DMS79 (cell line): Measurements from ENCODE around the gene ERBB4.

Experiments
- DNase-seq: peaks from one replicate; lab custom pipeline; 2025; lab: John Stamatoyannopoulos, UW

ERBB4 gene

DNA sequence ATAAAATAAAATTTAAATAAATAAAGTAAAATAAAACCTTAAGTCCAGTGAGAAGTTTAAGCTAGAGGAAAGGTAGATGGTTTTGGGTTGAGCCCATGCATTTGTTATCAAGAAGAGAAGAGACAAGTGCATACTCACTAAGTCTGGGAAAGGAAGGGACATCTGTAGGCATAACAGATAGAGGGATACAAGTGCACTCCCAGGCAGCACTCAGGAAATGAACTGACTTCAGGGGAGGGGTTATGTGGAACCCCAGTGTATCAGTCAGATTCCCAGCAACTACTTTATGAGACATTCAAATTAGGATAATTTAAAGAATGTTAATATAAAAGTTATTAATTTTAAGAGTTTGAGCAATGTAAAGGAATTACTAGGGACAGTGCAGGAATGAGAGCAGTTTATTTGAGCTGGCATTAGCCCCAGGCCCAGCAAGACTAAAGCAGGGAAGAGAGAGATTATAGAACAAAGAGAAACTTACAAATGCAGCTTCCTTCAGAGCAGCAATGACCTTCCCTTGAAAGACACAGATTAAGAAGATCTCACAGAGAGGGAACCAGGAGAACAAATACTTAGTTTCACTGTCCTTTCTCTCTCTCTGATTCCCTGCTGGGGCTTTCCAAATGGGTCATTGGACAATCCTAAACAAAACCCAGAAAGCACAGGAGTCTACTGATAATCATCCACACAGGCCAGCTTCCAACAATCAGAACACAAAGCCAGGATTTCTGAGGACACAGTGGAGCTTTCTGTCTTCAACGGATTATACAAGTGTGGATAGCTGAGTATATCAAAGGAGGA lies 109.7 kb downstream of the ERBB4 start:
- no peak for DNase-seq

DNA sequence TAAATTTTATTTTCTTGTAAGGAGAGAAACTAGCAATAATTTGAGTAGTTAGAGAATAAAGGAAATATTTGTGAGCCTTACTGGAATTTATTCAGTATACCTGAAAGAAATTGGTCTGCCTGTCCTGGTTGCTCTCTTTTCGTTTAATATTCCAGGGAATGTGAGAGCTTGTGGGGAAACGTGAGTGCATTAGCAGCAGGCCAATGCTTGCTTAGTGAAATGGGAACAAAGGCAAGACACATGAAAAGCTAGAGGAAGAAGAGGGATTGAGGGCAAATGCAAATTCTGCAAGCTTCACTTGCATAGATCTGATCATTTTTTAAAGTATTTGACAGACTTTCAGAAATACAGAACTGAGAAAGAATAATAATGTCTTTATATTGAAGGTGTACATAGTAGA lies 111.0 kb downstream of the ERBB4 start:
- no peak for DNase-seq

DNA sequence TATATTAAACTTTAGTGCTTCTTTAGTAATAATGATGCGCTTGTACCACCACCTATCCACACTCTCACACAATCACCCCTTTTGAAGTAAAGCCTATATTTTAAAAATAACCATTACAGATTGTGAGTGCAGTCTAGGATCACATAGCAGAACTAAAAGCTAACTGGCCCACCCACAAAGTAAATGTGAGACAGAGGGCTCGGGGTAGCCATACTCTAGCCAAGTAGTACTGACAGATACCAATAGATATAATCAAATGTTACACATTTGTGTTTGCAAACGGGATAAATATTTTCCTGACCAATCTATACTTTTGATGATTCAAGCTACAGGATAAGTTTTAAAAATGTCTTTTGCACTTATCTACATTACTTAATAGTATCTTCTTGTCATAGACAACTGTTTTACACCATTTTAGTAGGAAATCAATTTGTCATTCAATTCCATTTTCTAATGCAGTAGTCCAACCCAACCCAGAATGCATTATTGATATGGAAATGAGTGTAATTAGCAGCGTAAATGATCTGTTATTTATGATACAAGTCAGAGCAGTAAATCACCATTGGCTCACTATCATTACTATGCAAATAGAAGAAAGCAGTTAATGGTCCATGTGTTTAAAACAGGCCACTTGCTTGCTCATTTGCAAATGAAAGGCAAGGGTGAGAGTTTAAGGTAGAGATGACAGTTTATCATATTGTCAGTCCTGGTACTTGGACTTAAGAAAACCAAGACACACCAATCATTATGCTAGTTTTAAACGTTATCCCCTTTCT lies 111.8 kb downstream of the ERBB4 start:
- no peak for DNase-seq

DNA sequence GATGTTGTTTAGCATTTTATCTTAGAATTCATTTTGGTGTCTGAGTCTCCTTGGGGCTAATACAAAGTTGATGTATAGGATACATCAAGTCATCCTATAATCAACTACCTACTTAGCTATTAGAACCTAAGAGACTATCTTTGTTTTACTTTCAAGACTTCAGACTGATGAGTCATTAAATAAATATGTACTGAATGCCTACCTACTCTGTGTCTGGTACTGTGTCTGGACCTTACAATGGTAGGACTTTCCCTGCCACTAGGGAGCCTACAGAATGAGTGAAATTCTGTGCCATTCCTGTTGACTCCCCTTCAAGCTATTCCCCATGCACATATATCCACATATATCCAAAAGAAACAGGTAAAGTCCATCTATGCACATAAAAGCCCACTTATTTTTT lies 114.5 kb downstream of the ERBB4 start:
- DNase-seq: no peak

DNA sequence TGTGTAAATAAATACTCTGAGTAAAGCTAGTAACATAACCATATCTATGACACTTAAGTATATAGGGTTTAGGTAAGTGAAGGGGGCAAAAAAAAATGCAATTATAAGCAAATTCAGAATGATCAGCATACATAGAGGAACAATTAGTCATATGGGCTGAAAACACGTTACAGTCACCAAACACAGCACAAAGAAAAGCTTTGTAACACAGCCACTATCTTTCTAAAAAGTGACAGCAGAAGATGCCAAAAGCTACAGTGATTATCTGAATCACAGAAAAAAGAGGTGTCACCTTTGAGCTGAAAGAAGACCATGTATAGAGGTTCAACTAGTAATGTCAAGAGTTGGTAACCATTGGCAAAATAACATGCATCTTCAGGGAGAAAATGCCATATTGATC lies 115.5 kb downstream of the ERBB4 start:
- no peak for DNase-seq

DNA sequence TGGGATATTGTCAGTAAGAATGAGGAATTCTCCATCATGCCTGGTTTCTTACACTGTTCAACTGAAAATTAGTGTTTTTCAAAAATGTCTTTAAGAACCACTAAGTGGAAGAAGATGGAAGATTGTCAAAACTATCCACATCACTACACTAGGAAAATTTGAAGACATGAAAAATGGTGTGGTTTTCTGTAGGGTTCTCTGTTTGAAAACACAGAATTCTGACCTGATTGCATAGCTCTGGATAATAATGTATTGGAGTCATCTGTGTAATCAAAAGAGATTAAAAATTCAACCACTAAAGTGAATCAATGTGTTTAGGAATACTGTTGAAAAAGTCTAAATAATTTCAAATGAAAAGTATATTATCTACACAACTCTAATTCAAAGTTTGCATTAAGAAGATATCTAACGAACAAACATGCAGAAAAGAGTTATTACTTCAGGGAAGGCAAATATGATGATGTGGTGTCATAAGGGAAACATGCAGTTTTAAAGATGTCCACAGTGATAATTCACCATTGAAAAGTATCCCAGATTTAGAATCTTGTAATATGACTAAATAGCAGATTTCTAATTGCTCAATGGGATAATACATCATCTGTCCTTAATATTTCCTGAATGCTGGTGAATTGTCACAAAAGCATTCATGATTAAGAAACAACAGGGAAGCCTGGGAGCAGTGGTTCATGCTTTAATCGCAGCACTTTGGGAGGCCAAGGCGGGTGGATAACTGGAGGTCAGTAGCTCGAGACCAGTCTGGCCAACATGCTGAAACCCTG lies 116.9 kb downstream of the ERBB4 start:
- no peak for DNase-seq

DNA sequence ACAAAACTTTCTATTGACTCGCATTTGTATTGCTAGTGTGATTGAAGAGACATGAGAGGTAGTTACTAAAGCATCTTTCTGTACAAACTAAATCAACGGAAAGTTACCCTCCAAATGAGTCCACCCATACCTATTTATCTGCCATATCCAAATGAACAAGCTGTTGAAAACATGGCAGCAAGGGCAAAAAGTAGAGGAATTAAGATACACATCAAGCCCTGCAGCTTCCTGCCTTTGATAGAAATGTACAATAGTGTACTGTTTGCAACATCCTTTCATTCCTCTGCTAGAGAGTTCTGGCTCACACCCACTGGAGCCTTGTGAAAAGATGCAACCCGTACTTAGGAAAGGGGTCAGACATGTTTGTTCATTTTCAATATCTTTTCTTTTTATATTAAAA lies 122.5 kb downstream of the ERBB4 start:
- no peak for DNase-seq

DNA sequence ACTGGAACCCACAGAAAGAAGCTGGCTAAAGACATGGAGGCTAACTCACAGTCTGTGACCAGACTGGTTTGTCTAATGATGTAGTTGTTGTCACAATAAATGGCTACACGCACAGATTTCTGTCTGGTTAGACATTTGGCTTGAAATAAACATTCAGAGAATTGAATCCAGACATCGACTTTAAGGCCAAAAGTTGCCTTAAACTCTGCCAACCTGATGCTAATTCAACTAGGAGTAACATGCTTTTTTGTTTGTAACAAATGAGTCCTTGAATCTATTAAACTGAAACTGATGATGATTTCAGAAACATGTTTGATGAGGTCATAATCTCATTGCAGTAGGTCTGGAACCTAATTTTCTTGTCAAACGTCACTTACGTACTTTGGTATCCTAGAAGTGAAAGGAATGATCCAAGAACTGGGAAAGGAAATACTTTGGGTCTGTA lies 123.8 kb downstream of the ERBB4 start:
- DNase-seq: no peak

DNA sequence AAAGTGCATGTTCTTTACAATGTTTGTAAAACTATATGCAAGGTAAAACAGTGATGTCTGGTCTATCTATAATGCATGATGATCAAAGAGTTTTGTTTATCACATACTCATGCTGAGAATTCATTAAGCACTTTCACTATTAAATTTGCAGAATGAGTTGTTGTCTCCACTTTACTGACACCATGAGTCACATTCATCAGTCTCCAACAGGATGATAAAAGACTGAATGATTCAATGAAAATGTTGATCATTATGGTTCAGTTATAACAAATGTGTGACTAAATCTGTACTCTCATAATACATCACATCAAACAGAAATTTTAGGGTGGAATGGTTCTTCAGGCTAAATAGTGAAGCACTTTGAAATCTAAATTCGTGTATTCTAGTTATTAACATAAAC lies 129.0 kb downstream of the ERBB4 start:
- no peak for DNase-seq

DNA sequence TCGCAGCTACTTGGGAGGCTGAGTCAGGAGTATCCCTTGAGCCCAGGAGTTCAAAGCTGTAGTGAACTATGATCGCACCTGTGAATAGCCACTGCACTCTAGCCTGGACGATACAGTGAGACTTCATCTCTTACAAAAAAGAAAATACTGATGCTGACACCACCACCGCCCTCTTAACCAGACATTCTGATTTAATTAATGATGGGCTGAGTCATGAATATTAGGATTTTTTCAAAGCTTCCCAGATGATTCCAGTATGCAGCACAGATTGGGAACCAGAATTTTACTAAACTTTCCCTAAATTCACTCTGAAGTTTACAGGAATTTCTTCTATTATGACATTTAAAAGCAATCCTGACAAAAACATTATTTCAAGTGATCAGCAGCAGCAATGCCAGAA lies 130.1 kb downstream of the ERBB4 start:
- DNase-seq: no peak

DNA sequence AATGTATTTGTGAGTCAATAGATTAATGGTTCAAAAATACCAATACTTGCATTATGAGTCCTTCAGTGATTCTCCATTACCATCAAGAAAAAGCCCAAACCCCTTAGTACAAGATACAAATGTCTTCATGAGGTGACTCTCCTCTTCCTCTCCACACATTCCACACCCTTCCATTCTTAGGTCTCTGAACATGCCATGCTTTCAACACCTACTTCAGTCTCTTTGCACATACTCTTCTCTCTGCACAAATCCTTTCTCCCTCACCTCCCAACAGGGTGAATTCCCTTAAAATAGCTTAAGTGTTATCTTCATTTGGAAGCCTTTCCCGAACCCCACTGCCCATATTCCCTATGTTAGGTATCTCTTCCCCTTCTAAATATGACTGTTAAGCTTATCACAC lies 131.9 kb downstream of the ERBB4 start:
- DNase-seq: no peak

DNA sequence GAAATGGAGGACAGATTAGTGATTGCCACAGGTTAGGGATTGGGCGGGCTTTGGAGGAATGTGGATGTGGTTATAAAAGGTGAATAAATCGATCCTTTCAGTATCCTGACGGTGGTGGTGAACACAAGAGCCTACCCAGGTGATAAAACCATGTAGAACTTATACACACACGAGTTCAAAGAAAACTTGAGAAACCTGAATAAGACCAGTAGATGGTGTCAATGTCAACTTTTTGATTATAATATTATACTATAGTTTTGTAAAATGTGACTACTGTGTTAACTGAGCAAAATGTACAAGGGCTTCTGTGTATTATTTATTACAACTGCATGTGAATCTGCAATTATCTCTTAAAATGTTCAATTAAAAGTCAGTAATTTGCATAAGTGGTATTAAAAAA lies 136.3 kb downstream of the ERBB4 start:
- DNase-seq: no peak

DNA sequence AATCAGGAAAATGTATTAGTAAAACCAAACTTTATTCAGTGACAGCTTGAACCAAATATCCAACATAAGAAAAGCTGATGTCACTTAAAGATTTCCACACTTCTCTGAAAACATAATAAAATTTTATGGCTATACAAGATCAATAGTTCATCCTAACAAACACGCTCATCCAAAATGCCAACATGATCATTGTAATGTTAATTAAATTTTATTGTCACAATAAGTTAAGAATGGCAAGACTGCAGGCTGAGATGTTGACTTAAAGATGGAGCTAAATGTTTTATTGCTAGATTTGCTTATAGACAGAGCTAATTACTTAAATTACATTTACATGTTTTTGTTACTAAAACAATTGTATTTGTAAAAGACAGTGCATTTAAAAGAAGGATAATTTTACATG lies 140.3 kb downstream of the ERBB4 start:
- no peak for DNase-seq

DNA sequence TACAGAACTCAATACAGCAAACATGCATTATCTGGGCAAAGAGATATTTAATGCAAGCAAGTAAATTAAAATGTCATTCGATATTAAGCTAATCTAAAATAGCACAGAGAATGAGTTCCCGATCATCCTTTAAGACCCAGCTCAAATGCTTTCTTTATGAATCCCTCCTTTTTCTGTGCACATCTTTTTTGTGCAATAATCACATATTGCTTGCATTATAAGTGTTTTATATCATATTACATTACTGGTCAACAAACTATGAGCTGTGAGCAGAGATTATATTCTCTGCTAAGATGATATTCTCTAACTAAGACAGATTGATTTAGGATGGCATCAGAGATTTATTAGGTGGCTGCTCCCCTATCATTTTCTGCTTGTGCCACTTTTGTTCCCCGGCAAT lies 146.1 kb downstream of the ERBB4 start:
- DNase-seq: no peak

DNA sequence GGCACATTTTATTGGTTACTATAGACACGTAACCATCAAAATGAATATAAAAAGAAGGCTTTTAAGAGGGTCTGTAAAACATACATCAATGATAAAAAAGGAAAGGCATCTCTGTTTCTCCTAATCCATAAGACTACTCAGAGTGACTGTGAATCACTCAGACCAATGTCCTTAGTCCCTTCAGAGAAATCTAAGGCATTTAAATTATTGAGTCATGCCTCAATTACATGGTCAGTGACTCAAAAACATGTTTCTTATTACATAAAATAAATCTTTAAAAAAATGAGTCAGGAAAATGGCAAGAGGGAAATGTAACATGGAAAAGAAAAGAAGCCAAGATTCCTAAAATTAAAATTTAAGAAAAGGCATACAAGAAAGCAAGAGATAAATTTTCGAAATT lies 146.6 kb downstream of the ERBB4 start:
- no peak for DNase-seq

DNA sequence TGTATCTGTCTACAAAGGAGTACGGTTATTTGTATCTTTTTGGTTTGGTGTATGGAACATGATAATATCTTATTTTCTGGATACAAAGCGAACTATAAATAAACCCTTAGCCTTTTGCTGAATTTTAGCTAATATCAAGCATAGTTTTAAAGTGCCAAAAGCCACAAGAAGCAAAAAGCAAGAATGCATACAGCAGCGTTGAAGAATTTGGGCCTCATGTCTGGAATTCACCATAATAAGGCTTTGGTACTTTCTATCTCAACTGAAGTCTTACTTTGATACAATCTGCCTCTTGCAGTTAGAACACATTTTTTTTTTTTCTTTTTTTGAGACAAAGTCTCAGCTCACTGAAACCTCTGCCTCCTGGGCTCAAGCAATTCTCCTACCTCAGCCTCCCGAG lies 151.5 kb downstream of the ERBB4 start:
- no peak for DNase-seq

DNA sequence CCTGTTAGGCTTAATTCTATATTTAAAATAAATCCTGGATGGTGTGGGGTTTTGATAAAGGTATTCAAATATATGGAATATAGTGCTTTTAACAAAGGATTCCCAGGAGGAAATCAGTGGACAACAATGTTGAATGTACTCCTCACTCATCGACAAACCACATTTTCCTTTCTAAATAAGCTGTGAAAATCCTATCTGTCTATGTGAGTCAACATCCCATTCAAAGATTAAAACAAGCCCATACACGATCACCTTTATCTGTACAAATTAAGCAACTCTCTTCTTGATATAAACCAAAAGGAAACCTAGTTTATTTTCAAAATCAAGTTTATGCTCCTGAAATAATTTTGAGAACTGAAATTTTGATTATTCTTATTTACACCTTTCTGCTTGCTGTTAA lies 153.4 kb downstream of the ERBB4 start:
- no peak for DNase-seq

DNA sequence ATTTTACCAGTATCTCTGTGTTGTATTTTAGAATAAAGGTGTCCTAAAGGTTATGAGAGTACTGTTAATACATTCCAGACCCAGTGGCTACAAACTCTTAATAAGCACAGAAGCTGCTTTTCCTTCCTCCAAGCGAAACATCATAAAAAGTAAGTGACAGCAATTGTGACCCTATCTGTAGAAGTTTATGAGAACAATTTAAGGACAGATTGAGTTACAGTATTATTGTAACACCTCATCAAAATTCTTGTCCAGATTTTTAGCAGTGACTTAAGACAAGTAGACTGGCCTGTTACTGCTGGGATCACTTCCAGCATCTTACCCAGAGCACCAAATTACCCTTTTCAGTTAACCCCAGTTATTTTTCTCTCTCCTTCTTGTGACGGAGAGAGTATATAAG lies 154.6 kb downstream of the ERBB4 start:
- DNase-seq: no peak

DNA sequence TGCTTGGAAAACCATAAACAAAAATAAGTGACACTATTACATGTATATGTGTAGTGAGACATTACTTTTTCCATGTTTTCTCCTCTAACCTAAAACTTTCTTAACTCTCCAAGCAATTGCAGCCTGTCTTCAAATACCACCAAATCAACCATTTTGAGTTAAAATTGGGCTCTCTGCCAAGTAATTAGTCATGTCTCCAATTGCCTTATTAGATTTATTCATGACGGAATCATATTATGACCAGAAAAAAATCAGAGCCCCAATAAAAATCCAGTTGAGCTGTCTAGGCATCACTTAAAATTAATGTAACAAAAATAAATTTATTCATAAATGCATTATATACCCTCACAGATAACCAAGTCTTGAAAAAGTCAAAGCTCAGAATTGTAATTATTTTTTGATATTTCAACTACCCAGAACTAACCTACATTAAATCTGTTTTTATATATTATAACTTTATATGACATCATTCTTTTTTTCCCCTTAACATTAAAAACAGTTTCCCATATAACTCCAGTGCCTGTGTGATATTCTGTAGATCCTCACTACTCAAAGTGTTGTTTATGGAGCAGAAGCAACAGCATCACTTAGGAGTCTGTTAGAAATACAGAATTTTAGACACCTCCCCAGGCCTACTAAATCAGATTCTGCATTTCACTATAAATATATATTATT lies 157.0 kb downstream of the ERBB4 start:
- DNase-seq: no peak

DNA sequence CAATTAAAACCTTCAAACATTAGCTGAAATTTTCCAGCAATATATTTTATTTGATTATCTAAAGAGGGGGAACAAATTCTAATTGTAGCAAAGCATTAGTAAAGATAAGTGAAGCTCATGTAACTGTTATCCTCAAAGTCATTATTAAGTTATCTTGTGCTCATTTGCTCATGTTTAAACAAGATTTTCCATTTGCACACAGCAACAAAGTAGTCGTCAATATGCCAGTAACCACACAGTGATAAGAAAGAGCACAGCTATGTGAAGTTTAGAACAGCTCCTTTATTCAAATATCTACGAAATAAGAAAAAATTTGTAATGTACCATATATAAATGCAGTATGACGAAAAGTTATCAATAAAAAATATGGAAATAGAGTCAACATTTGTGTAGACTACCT lies 159.5 kb downstream of the ERBB4 start:
- no peak for DNase-seq

DNA sequence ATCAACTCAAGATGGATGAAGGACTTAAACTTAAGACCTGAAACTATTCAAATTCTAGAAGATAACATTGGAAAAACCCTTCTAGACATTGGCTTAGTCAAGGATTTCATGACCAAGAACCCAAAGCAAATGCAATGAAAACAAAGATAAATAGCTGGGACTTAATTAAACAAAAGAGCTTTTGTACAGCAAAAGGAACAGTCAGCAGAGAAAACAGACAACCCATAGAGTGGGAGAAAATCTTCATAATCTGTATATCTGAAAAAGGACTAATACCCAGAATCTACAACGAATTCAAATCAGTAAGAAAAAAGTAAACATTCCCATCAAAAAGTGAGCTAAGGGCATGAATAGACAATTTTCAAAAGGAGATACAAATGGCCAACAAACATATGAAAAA lies 171.2 kb downstream of the ERBB4 start:
- no peak for DNase-seq
